ENCODE results near the gene RPA1.

The RPA1 gene

DNA sequence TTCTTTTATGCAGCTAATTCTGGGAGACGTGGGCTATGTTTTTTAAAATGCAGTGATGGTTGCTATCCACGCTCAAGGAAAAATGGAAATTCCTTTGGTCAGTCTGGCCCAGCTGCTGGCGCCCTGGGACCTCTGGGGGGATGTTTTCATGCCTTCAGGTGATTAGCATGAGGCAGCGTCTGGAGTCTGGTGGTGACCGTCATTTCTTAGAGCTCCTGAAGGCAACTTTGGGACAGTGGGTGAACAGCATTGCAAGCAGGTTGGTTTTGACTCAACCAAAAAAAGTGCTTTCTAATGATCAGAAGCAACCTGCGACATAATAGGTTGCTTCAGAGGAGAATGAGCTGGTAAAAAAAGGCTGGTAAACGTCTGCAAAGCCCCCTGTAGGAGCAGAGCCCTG, 82.3 kb downstream of the RPA1 start:
- DNase-seq = no peak

DNA sequence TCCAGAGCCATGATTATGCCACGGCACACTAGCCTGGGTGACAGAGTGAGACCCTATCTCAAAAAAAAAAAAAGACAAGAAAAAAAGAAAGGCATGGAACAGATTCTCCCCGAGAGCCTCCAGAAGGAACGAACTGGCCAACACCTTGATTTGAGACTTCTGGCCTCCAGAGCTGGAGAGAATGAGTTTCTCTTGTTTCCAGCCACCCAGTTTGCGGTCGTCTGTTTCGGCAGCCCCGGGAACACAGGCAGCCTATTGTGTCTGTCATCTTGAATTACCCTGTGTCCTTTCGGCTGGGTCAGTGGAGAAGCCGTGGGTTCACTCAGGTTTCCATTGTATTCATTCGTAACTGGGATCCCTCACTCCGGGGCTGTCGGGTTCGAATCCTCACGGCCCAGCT, 83.9 kb downstream of the RPA1 start:
- no peak for DNase-seq

DNA sequence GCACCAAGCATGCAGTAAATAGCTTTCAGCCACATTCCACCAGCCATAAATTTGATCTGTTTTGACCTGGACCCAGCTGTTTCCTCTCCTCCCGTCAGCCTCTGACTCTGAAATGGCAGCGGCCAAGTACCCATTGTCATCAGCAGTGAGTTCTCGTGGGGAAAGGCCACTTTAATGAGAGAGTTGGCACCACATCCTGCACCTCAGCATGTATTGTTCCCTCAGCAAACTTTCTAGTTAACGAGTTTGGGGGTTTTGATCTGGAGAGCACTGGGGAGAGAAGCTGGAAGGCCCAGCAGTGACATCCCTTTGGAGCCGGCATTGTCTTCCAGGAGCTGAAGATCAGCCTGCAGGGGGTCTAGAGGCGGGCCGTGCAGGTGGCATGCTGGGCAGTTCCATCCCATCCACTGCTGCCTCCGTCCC, 84.9 kb downstream of the RPA1 start:
- no peak for DNase-seq

DNA sequence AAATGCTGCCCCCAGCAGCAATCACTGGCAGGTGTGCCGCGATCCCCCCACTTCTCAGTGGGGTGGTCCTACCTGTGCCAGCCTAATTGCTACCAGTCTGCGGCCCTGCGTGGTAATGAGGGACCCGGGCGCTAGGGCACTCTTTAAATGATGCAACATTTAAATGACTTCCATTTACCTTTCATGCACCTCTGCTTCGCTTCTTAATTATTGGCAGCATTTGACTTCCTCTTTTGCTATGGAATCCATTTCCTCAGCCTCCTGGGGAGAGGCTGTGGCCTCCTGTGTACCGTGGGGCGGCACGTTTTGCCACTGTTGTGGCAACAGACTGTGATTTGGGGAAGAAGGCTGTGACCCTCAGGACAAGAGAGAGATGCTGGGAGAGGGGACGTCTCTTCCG, 86.1 kb downstream of the RPA1 start:
- no peak for DNase-seq

GRCh38 chr17:1916316-1916715, 86.5 kb downstream of the RPA1 start:
- no peak for DNase-seq

DNA sequence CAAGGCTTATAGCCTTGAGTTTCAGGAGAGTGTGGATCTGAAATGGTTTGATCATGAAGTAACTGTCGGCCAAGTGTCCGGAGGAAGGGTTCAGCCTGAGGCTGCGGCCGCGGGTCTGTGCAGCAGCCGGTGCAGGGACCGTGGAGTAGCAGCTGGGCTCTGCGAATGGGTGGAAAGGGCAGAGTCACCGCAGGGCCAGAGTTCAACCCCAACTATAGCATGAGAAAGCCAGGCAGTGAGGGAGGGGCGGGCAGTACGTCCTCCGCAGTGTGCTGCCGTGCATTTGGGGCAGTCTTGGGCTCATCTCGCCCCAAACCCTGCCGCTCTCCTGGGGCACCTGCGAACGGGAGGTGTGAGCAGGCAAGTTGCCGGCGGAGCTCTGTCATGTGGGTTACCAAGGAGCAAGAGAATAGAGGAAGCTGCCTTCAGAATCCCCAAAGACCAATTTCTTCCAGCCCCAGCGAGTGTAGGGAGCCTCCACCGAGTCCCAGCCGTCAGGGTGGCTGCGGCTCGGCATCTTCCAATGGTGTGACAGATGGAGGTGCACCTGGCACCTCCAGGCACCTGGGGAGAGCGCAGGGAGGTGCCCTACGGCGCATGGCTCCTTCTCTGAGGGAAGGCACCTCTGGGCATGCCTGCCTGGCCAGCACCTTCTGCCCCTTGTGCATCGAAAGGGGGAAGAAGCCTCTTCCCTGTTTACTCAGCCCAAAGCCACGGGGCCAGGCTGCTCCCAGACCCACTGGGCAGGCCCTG, 87.3 kb downstream of the RPA1 start:
- DNase-seq = no peak

DNA sequence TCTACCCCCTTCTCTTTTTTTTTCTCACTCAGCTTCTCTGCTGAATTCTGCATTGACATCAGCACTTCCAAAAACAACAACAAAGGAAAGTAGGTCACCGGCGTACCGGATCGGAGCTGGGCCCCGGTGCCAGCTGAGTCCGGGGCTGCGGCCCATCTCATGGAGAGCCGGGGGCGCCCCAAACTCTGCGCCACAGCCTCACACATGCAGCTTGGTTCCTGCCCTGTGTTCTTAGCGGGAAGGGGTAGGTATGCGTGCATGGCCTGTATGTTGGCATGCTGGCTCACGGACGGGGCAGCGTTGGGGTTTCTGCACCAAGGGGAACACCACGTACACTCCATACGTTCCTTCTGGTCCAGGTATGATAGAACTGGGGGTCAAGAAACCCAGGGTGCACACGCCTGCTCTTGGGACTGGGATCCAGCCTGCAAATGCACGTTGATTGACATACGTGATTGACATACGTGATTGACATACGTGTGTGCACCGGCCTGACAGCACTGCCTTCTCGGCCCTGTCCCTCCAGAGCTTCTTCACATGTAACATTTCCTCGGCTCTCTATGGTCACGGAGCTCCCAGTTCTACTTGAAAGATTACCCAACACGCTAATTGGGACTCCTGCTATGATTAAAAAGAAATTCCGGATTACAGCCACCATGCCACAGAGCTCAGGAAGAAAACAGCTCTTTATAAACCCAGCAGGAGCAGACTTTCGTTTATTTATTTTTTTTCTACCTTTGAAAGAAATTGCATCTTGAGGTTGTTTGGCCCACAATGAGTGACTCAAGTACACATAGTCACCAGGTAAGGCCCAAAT, 88.7 kb downstream of the RPA1 start:
- DNase-seq = no peak

GRCh38 chr17:1919201-1919600, 89.4 kb downstream of the RPA1 start:
- no peak for DNase-seq

DNA sequence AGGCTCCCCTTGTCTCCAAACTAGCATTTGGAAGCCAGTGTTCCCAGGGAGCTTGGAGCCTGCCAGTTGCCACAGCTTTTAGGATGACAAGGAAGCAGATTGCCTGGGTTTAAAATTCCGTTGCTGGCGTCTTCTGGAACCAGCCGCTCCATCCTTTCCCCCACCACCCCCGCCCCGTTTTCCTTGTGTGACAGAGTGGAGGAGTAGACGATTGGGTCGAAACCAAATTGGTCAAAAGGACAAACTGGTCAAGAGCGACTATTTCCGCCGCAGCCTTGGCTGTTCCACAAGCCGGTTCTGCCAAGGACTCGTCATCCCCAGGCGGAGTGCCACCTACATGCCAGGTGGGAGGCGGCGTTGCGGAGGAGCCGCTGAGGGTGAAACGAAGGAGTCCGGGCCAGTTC, 91.1 kb downstream of the RPA1 start:
- DNase-seq = peak; percentile 49

GRCh38 chr17:1928976-1929375, 99.2 kb downstream of the RPA1 start:
- DNase-seq = no peak

DNA sequence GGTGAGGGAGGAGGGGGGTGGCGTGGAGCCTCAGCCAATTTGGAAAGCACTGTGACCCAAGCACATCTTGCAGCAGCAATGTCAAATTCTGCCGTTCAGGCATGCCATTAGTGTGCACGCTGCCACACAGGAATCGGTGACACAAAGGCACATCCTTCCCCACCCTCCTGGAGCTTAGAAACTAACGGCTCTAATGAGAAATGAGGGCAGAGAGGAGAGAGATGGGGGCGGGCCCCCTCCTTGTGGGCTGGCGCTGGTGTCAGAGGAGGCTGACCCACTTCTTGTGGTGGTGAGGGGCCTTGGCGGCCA, 100.5 kb downstream of the RPA1 start:
- DNase-seq = no peak

- peak; percentile 21 for DNase-seq
Measured at GRCh38 chr17:1931844-1932579, 102.2 kb downstream of the RPA1 start.

- DNase-seq = no peak
Measured at GRCh38 chr17:1933875-1934715, 104.3 kb downstream of the RPA1 start.

DNA sequence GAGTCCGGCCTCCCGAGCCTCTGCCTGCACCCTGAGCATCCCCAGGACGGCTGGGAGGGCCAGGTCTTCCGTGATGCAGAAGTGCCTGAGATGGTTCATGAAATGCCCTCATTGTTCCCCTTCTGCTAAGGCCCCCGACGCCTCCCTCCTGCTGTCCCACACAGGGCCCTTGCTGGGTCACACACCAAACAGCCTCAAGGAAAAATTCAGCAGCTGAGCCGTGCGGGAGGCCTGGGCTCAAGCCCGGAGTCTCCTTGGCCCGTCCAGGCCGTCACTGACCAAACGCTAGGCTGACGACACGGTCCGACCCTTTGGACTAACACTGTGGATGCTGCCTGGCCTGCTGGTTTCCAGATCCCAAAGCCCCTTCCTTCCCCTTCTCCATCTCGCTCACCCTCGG, 105.1 kb downstream of the RPA1 start:
- DNase-seq = no peak

DNA sequence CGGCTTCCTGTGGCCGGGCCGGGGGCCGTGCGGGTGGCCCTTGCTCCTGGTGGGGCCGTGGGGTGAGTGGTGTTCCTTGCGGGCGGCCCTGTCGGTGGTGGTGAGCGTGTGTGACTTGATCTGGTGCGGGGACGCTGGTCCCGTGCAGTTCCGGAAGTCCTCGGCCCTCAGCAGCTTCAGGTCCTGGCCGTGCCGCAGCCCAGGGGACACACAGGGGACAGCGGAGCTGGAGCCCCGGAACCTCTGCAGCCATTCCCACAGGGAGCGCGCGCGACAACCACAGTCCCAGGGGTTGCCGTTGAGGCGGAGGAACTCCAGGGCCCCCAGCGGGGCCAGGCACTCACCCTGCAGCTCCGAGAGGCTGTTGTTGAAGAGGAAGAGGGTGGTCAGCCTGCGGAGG, 107.0 kb downstream of the RPA1 start:
- DNase-seq = no peak

GRCh38 chr17:1937461-1937860, 107.7 kb downstream of the RPA1 start:
- no peak for DNase-seq

DNA sequence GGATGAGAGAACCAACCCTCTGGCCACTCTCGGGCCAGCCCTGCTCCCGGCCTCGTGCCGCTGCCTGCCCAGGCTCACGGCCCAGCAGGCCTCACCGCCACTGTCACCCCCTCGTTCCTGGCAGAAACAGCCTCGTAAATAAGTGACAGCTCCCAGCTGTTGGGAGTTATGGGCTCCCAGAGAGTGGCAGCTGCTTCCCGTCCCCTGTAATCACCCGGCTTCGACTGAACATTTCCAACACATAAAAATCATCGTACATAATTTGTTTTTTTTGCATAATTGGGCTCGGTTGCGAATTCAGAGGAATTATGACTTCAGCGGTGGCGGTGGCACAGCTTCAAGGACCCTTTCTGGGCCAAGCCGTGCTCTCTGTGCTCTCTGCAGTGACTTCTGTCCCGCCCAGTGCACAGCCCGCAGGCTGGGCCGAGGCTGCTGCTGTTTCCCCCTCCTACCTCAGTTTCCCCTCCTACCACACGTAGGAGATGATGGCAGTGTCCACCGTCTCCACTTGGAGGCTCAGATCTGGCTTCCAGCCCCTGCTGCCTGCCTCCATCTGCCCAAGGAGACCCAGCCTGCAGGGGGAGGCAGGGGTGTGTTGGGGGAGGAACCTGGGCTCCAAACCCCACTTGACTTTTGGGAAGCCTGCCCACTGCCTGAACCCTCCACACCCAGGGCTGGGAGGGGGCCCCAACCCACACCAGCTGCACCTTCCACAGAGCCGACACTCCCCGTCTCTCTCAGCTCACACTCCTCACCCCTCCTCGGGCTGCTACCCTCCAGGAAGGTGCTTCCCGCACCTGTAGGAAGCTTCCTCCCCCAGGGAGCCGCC, 110.4 kb downstream of the RPA1 start:
- no peak for DNase-seq

- no peak for DNase-seq
Measured at GRCh38 chr17:1940810-1941185, 111.0 kb downstream of the RPA1 start.

DNA sequence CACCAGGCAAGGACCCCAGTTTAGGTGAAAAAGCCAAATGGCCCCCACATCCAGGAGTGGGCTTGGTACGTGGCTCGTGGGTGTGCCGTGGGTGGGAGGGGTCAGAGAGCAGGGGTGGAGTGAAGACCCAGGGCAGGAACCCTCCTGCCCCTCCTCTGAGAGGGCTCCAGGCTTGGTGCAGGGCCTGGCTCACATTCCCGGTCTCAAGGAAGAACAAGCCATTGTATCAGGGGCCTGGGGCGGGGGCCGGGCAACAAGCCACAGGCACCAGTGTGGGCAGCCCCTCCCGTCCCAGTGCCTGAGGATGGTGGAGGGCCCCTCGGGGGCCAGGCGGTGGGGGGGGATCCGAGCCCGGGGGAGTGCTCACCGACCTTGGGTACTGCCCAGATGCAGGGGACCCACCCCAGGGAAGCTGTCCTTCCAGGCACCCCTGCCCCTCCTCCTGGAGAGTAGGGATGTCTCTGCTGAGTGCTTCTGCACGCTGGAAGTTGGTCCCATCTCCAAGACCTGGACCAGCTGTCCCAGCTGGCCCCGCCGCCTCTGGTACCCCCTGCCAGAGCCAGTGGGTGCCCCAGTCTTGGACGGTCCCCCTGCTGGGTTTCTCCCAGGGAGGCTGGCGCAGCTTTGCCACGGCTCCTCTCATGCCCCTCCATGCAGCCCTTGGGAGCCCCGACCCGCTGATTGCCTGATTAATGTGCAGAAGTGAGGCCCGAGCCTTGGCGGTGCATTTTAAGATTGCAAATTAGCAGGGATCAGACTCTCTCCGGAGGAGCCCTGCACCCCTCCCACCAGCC, 111.7 kb downstream of the RPA1 start:
- DNase-seq = no peak

GRCh38 chr17:1942066-1942365, 112.2 kb downstream of the RPA1 start:
- no peak for DNase-seq

- DNase-seq = no peak
Measured at GRCh38 chr17:1942666-1943435, 113.0 kb downstream of the RPA1 start.

Measured in NCI-H2029 (cell line).